T-helper 1 cell treated with Interleukin-12 subunit alpha and Interleukin-12 subunit beta and Interleukin-4 antibody, amounts not matched to agents 30 ng/mL and 1 ng/mL, for 36 hours (primary cell): ENCODE results near the gene VPS37C. TPM values are rescaled to one million over a fixed set of nuclear protein-coding genes. Genes with fewer than 3 reads are reported as not detected.
"Not testable (repeated sequence)": the region's sequence is repeated elsewhere in the genome, so short reads cannot be mapped to it uniquely, and the experiment has no call there.

ENCODE experiments used
- intact Hi-C: fragments of 100-400 bp; cut with micrococcal nuclease; formaldehyde crosslinking; loops from one replicate; pipeline ENCODE4 v1.15.1; 2024
- total RNA-seq: library from RNA; stranded (reverse); gene quantifications from 2 replicates; pipeline ENCODE4 v1.2.3, GENCODE V29; 2022

VPS37C gene
- total RNA-seq, 1 donor from 2014 or later: 7.4 TPM

- intact Hi-C loops: no loop called here
Measured at GRCh38 chr11:61176446-61176845, 15.2 kb upstream of the VPS37C start.

- intact Hi-C loops: no loop called here
Measured at GRCh38 chr11:61174949-61175348, 13.7 kb upstream of the VPS37C start.

- intact Hi-C loops: no loop called here
Measured at GRCh38 chr11:61174273-61174672, 13.0 kb upstream of the VPS37C start.

- intact Hi-C loops: no loop called here
Measured at GRCh38 chr11:61173456-61173855, 12.2 kb upstream of the VPS37C start.

- intact Hi-C loops: no loop called here
Measured at GRCh38 chr11:61172888-61173287, 11.7 kb upstream of the VPS37C start.

GRCh38 chr11:61172356-61172755 is 11.1 kb upstream of the VPS37C start:
- intact Hi-C loops: no loop called here

- intact Hi-C loops: no loop called here
Measured at GRCh38 chr11:61171907-61172306, 10.7 kb upstream of the VPS37C start.

- intact Hi-C loops: no loop called here
Measured at GRCh38 chr11:61170566-61170965, 9.3 kb upstream of the VPS37C start.

GRCh38 chr11:61168800-61169199 is 7.6 kb upstream of the VPS37C start:
- intact Hi-C loops: no loop called here

- intact Hi-C loops: no loop called here
Measured at GRCh38 chr11:61168042-61168688, 6.9 kb upstream of the VPS37C start.

- intact Hi-C loops: not testable (repeated sequence)
Measured at GRCh38 chr11:61166331-61166730, 5.1 kb upstream of the VPS37C start.

GRCh38 chr11:61165785-61166184 is 4.6 kb upstream of the VPS37C start:
- intact Hi-C loops: not testable (repeated sequence)

- intact Hi-C loops: loop anchor here (5.0 kb wide), 1 partner anchor 123 kb away; no protein-coding TSS in a partner anchor
Measured at GRCh38 chr11:61164606-61165424, 3.6 kb upstream of the VPS37C start.

GRCh38 chr11:61163714-61164605 is 2.7 kb upstream of the VPS37C start:
- intact Hi-C loops: loop anchor here (5.0 kb wide), 1 partner anchor 122 kb away; no protein-coding TSS in a partner anchor

- intact Hi-C loops: loop anchor here (5.0 kb wide), 1 partner anchor 121 kb away; no protein-coding TSS in a partner anchor
Measured at GRCh38 chr11:61163021-61163420, 1.8 kb upstream of the VPS37C start.

GRCh38 chr11:61162092-61162941 is 1.1 kb upstream of the VPS37C start:
- intact Hi-C loops: loop anchor here (5.0 kb wide), 1 partner anchor 120 kb away; no protein-coding TSS in a partner anchor

- intact Hi-C loops: loop anchor here (1.0 to 5.0 kb wide), 15 partner anchors 27 to 656 kb away; partner anchors contain the start of genes CCDC86, CD5, CPSF7 and DDB1
Measured at GRCh38 chr11:61160487-61161189, 588 bp downstream of the VPS37C start.

GRCh38 chr11:61158691-61159381 is 2.4 kb downstream of the VPS37C start:
- intact Hi-C loops: no loop called here

- intact Hi-C loops: no loop called here
Measured at GRCh38 chr11:61157743-61158142, 3.5 kb downstream of the VPS37C start.
